ENCODE measurements around the gene PAK1.

PAK1 gene

GRCh38 chr11:77435972-77436371, 37.9 kb downstream of the PAK1 start:
- no peak for DNase-seq

GRCh38 chr11:77431813-77432212, 42.1 kb downstream of the PAK1 start:
- no peak for DNase-seq

- DNase-seq: no peak
Observed at GRCh38 chr11:77428598-77428997, 45.3 kb downstream of the PAK1 start.

- no peak for DNase-seq
Observed at GRCh38 chr11:77425346-77425745, 48.5 kb downstream of the PAK1 start.

- DNase-seq: no peak
Observed at GRCh38 chr11:77424644-77425043, 49.2 kb downstream of the PAK1 start.

- DNase-seq: no peak
Observed at GRCh38 chr11:77423624-77424023, 50.3 kb downstream of the PAK1 start.

- no peak for DNase-seq
Observed at GRCh38 chr11:77422687-77423086, 51.2 kb downstream of the PAK1 start.

GRCh38 chr11:77421041-77421723, 52.7 kb downstream of the PAK1 start:
- no peak for DNase-seq

GRCh38 chr11:77418971-77419597, 54.8 kb downstream of the PAK1 start:
- no peak for DNase-seq

GRCh38 chr11:77418155-77418970, 55.5 kb downstream of the PAK1 start:
- DNase-seq: no peak

GRCh38 chr11:77416357-77416756, 57.5 kb downstream of the PAK1 start:
- DNase-seq: no peak

- no peak for DNase-seq
Observed at GRCh38 chr11:77413850-77414460, 59.9 kb downstream of the PAK1 start.

- DNase-seq: no peak
Observed at GRCh38 chr11:77412814-77413213, 61.1 kb downstream of the PAK1 start.

GRCh38 chr11:77411717-77412441, 62.0 kb downstream of the PAK1 start:
- peak; percentile 17 for DNase-seq

- DNase-seq: no peak
Observed at GRCh38 chr11:77411137-77411707, 62.7 kb downstream of the PAK1 start.

- no peak for DNase-seq
Observed at GRCh38 chr11:77410076-77410827, 63.6 kb downstream of the PAK1 start.

GRCh38 chr11:77409046-77409445, 64.8 kb downstream of the PAK1 start:
- no peak for DNase-seq

GRCh38 chr11:77407613-77408012, 66.3 kb downstream of the PAK1 start:
- no peak for DNase-seq

- DNase-seq: no peak
Observed at GRCh38 chr11:77406396-77406795, 67.5 kb downstream of the PAK1 start.

GRCh38 chr11:77403211-77403610, 70.7 kb downstream of the PAK1 start:
- DNase-seq: no peak

GRCh38 chr11:77402218-77402556, 71.7 kb downstream of the PAK1 start:
- no peak for DNase-seq
